IMR-90 (cell line): ENCODE data around the gene CPA4.

Source experiments
- BHLHE40 ChIP-seq: fragments of 150-350 bp; IDR thresholded peaks from 2 replicates; pipeline ENCODE4 v1.6.1; 2016; ENCODE audit warnings: mild to moderate bottlenecking, low read depth, low read length
- CEBPB ChIP-seq: IDR thresholded peaks from 2 replicates; pipeline ENCODE4 v1.6.1; 2012; ENCODE audit warnings: low read depth, low read length, improper control_type of control experiment
- CTCF ChIP-seq: conservative IDR thresholded peaks from 2 replicates; pipeline ENCODE4 v1.5.1; 2012; ENCODE audit warnings: mild to moderate bottlenecking, low read depth, low read length, improper control_type of control experiment
- FOS ChIP-seq: fragments of 150-350 bp; IDR thresholded peaks from 2 replicates; pipeline ENCODE4 v1.6.1; 2016; ENCODE audit warnings: low read depth, low read length
- MAFK ChIP-seq: IDR thresholded peaks from 2 replicates; pipeline ENCODE4 v1.6.1; 2012; ENCODE audit warnings: low read depth, low read length, improper control_type of control experiment
- MAZ ChIP-seq: IDR thresholded peaks from 2 replicates; pipeline ENCODE4 v1.6.1; 2012; ENCODE audit warnings: low read depth, mild to moderate bottlenecking, low read length, improper control_type of control experiment, moderate library complexity, borderline replicate concordance
- MXI1 ChIP-seq: IDR thresholded peaks from 2 replicates; pipeline ENCODE4 v1.6.1; 2012; ENCODE audit warnings: low read depth, mild to moderate bottlenecking, low read length, moderate library complexity, borderline replicate concordance
- POLR2A ChIP-seq: IDR thresholded peaks from 2 replicates; pipeline ENCODE4 v1.6.1; 2012; ENCODE audit warnings: mild to moderate bottlenecking, low read depth, low read length
- RAD21 ChIP-seq: IDR thresholded peaks from 2 replicates; pipeline ENCODE4 v1.6.1; 2012; ENCODE audit warnings: low read length, improper control_type of control experiment
- RFX5 ChIP-seq: IDR thresholded peaks from 2 replicates; pipeline ENCODE4 v1.8.0; 2012; ENCODE audit warnings: low read depth, mild to moderate bottlenecking, low read length, moderate library complexity
- SMC3 ChIP-seq: fragments of 150-350 bp; IDR thresholded peaks from 2 replicates; pipeline ENCODE4 v1.6.1; 2016; ENCODE audit warnings: low read depth, mild to moderate bottlenecking, antibody characterized with exemption, low read length, moderate library complexity
- USF2 ChIP-seq: fragments of 150-350 bp; IDR thresholded peaks from 2 replicates; pipeline ENCODE4 v1.6.1; 2017; ENCODE audit warnings: mild to moderate bottlenecking, antibody characterized with exemption, low read length, low read depth

GRCh38 chr7:130305433-130306042, 12.6 kb downstream of the CPA4 start:
- no peak for TF ChIP-seq CTCF
- no peak for TF ChIP-seq FOS
- TF ChIP-seq USF2: no peak
- TF ChIP-seq POLR2A: no peak
- no peak for TF ChIP-seq BHLHE40
- TF ChIP-seq RAD21: no peak
- TF ChIP-seq SMC3: no peak
- TF ChIP-seq MAZ: no peak
- no peak for TF ChIP-seq CEBPB
- TF ChIP-seq RFX5: no peak
- TF ChIP-seq MAFK: no peak
- no peak for TF ChIP-seq MXI1
